M059J (cell line): ENCODE measurements around the gene CCDC14. TPM values are rescaled to one million over a fixed set of nuclear protein-coding genes. Genes with fewer than 3 reads are reported as not detected.
"Not testable (repeated sequence)": the region's sequence is repeated elsewhere in the genome, so short reads cannot be mapped to it uniquely, and the experiment has no call there.

Experiments
- DNase-seq: peaks from one replicate; pipeline ENCODE4 v3.0.0-alpha.2; 2012; ENCODE audit warnings: low read depth
- total RNA-seq: library from RNA; depleted of rRNA; stranded (reverse); fragments of >200 nt; shearing (Covaris generic); gene quantifications from 2 replicates; pipeline ENCODE4 v1.2.3, GENCODE V29; 2014; rRNA removed

CCDC14 gene
- 42.8 and 59.8 TPM in 2 replicates for total RNA-seq

- DNase-seq: peak; percentile 99
Observed at GRCh38 chr3:123960781-123961507, at the start of gene CCDC14. Gene CCDC14 (minus strand): TSS chr3:123961229. CDS start chr3:123961173, 56 bp downstream.

DNA sequence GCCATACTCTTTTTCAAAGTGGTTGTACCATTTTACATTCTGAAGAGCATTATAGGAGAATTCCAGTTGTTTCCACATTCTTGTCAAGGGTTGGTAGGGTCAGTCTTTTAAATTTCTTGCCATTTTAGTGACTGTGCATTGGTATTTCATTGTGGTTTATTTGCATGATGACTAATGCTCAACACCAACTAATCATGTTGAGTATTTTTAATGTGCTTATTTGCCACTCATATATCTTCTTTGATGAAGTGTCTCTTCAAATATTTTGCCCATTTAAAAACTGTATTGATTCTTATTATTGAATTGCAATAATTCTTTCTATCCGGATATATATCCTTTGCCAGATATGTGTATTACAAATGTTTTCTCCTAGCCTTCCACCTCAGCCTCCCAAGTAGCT is 47.3 kb upstream of the CCDC14 start:
- peak; percentile 66 for DNase-seq

DNA sequence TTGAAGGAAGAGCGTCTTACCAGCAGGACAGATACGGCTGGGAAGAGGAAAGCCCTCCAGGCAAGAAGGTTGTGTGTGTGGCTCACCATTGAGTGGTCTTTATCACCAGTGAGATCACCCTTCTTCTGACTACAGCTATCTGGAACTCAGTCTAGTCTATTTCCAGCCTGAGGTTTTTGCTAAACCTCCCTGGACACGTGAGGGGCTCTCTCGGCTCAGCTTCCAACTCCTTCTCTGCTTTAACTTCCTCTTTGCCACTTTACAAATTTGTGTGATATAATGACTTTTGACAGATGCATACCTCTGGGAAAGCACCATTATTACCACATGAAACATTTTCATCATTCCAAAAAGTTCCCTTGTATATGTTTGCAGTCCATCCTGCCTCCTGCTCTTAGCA is 46.2 kb upstream of the CCDC14 start:
- DNase-seq: peak; percentile 91

- not testable (repeated sequence) for DNase-seq
Observed at GRCh38 chr3:124002405-124003079, 41.5 kb upstream of the CCDC14 start.

DNA sequence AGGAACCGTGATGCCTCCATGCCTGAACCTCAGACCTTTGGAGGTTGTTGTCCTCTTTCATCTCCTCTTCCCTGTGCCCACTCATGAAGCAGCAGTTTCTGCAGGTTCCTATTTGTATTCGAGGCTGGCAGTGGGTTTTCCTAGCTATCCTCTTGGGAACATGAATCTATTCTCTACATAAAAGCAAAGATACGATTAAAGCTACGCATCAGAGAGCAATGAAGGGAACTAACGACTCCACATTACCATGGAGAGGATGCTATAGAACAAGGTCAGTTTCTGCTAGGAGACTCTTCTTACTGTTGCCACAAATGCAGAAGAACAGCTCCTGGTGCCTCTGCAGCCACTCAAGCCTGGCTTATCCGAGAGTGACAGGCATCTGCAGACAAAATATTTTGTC is 40.3 kb upstream of the CCDC14 start:
- not testable (repeated sequence) for DNase-seq

- peak; percentile 37 for DNase-seq
Observed at GRCh38 chr3:123997543-123997942, 36.5 kb upstream of the CCDC14 start.

GRCh38 chr3:123993818-123994217 is 32.8 kb upstream of the CCDC14 start:
- no peak for DNase-seq

GRCh38 chr3:123991730-123992588 is 30.9 kb upstream of the CCDC14 start, which contains the start of gene ROPN1:
Gene ROPN1 (minus strand): TSS chr3:123992124. CDS start chr3:123980481, 11,643 bp downstream.
- DNase-seq: not testable (repeated sequence)

GRCh38 chr3:123986427-123986826 is 25.4 kb upstream of the CCDC14 start:
- no peak for DNase-seq

DNA sequence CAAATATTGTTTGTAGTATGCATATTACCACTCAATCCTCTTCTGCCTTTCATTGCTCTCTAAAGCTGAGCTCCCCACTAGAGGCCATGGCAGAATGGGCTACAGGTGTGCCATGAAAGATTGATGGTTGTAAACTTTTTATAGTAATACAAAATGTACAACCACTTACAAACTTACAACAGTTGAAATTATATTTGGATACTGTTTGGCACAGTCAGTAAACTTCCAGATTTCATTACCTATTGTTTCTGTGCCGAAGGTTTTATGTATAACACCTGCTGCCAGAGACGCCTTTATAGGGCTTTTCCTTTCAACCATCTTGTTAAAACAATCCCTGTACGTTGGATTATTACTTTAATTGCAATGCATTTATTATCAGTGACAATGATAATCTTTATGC is 23.9 kb upstream of the CCDC14 start:
- no peak for DNase-seq

GRCh38 chr3:123984350-123984749 is 23.3 kb upstream of the CCDC14 start:
- DNase-seq: no peak

GRCh38 chr3:123981317-123981716 is 20.3 kb upstream of the CCDC14 start:
- DNase-seq: not testable (repeated sequence)

DNA sequence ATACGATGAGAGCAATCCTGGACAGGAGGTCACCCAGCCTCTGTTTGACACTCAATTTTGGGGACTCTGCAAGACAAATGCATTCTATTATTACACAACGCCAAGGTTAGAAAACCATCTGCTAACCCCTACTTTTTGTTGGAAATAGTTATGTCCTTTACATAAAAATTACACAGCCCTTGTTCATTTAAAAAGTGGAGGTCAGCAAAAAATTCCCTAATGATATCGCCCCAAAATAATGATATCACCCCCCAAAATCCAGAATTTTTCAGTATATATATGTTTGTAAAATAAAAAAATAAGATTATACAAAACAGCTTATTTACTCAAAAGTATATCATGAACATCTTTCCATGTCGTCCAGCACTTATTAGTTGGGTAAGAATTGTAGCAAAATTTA is 19.5 kb upstream of the CCDC14 start:
- no peak for DNase-seq

GRCh38 chr3:123979525-123980501 is 18.8 kb upstream of the CCDC14 start:
- peak; percentile 64 for DNase-seq

GRCh38 chr3:123976904-123977303 is 15.9 kb upstream of the CCDC14 start:
- not testable (repeated sequence) for DNase-seq

GRCh38 chr3:123976181-123976898 is 15.3 kb upstream of the CCDC14 start:
- DNase-seq: peak; percentile 20

DNA sequence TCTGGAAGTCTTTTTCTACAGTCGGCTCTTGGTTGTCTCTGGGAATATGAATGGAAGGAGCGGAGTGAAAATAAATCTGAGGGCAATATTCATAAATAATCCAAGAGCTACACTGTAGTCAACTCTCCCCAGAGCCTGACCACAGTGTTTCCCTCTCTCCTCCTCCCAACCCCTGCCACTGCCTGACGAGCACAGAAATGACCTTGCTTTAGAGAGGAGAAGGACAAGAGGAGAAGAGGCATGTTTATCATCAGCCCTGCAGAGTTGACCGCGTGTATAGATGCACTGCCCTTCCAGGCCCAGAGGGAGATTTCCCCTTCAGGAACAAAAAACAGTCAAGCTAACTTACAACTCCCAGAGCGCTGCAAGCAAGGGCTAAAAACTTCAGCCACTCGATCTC is 14.0 kb upstream of the CCDC14 start:
- DNase-seq: not testable (repeated sequence)

DNA sequence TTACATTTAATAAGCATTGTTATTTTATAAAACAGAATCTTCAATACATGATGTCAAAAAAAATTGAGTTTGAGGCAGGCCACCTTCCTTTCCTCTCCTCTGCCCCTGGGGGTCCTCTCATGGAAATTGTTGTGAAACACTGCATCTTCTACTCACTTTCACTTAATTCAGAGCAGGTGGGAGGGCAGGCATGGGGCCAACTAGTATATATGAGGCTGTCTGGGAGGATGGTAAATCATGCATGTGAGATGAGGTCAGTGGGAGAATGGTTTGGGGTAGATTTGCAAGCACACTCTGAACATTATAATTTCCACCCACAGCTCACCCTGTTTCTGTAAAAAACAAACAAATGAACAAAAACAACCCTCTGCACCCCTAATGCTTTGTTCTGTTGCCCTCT is 10.4 kb upstream of the CCDC14 start:
- DNase-seq: no peak

DNA sequence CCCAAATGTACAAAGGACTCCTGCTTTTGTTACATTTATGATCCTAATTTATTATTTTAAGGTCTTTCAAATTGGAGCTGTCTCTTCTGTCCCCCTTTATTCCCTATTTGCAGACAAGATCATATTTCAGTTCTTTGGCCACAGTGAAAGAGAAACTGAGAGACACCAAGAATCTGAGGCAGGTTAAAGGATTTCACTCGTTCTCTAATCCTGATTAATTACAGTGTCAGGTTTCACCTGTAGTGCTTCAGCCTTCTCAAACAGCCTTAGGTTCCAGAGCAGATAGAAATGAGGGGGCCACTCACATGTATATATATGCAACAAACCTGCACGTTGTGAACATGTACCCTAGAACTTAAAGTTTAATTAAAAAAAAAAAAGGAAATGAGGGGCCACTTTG is 6.2 kb upstream of the CCDC14 start:
- not testable (repeated sequence) for DNase-seq

GRCh38 chr3:123966799-123967198 is 5.8 kb upstream of the CCDC14 start:
- DNase-seq: not testable (repeated sequence)
